Right cardiac atrium (tissue), 5 donors: ENCODE data around the gene SCTR. TPM values are rescaled to one million over a fixed set of nuclear protein-coding genes. Genes with fewer than 3 reads are reported as not detected.

Experiments used
- ATAC-seq, 2 donors: fragments of 200-7000 bp; cut with Tn5 transposase; one replicate each; pipeline versions ENCODE4 v1.8.0 to v1.9.1; 2020; ENCODE audit warnings: moderate library complexity in 2 of 2, mild to moderate bottlenecking in 1 of 2
- DNase-seq, 3 donors: peaks; one replicate each; pipeline ENCODE4 v3.0.0-alpha.2; 2020
- H3K27ac ChIP-seq: one replicate; pipeline ENCODE4 v1.5.1; 2013; ENCODE audit warnings: mild to moderate bottlenecking, low read length, control low read depth, moderate library complexity
- H3K27me3 ChIP-seq: one replicate; pipeline ENCODE4 v1.6.1; 2013; ENCODE audit not compliant: control insufficient read depth, insufficient read depth
- H3K4me1 ChIP-seq: one replicate; pipeline ENCODE4 v1.6.1; 2013; ENCODE audit warnings: low read length; ENCODE audit not compliant: control insufficient read depth, insufficient read depth
- H3K4me3 ChIP-seq: one replicate; pipeline ENCODE4 v1.5.1; 2013; ENCODE audit warnings: low read length, control low read depth
- H3K9me3 ChIP-seq: one replicate; pipeline ENCODE4 v1.6.1; 2013; ENCODE audit warnings: low read length; ENCODE audit not compliant: control insufficient read depth
- WGBS: extraction: QIAGEN DNeasy Blood & Tissue Kit; methylation state at CpG from one replicate; pipeline ENCODE4 v1.1.7; 2013; 5-methylcytosine and 5-hydroxymethylcytosine counted together
- intact Hi-C, 4 donors: fragments of 100-400 bp; cut with DNase I; formaldehyde crosslinking; loops; one replicate each; pipeline versions ENCODE4 v1.11.0 to v1.14.0; 2022 to 2023
- polyA plus RNA-seq: library from polyadenylated mRNA; stranded (reverse); fragments of 200-250 nt; gene quantifications from one replicate; pipeline ENCODE4 v1.2.3, GENCODE V29; 2013
- total RNA-seq, 4 donors: library from RNA; stranded (reverse); fragmentation: NEBNext Ultra II Directional; extraction: Animal tissue kit (Norgen Biotek cat#: 25700); gene quantifications; one replicate each; pipeline ENCODE4 v1.2.1, GENCODE V29; 2021
- donor health status: healthy with polysubstance abuse.
- donor health status: DM: no; HTN: yes; CAD: no.
- donor health status: DM: no; HTN: no; CAD: no.
- donor health status: DM: no; HTN: yes; CAD: no; lungs with severe emphysema.
- donor health status: DM: yes; HTN: yes; CAD: no.

The SCTR gene
- total and polyA plus RNA-seq, 5 donors = 0.38 to 0.50 (median 0.40) TPM; not detected in 2

- no peaks in the 10 kb centered on the region for H3K27me3 ChIP-seq
- H3K4me1 ChIP-seq = no peaks in the 10 kb centered on the region
- intact Hi-C loops = no loop called here
- whole genome bisulfite sequencing = 67% methylated on average over 4 of the region's 4 CpGs
- H3K27ac ChIP-seq = no peak overlapping the region
- ATAC-seq (peak in 1 of 2 donors; percentile 25), DNase-seq (no peak)
- H3K9me3 ChIP-seq = no peaks in the 10 kb centered on the region
- H3K4me3 ChIP-seq = no peak overlapping the region
Observed at GRCh38 chr2:119496682-119497081, 27.6 kb downstream of the SCTR start.

GRCh38 chr2:119495948-119496347, 28.3 kb downstream of the SCTR start:
- WGBS = 59% methylated on average over 2 of the region's 2 CpGs
- ATAC-seq = peak; percentile 35 to 38
- no peak for DNase-seq
- H3K27me3 ChIP-seq = no peaks in the 10 kb centered on the region
- no peaks in the 10 kb centered on the region for H3K9me3 ChIP-seq
- no peak overlapping the region for H3K27ac ChIP-seq
- intact Hi-C loops = no loop called here
- no peak overlapping the region for H3K4me3 ChIP-seq
- H3K4me1 ChIP-seq = no peaks in the 10 kb centered on the region

- DNase-seq (no peak), ATAC-seq (no peak)
- intact Hi-C loops = no loop called here
- no peaks in the 10 kb centered on the region for H3K27me3 ChIP-seq
- WGBS = 61% methylated on average over 6 of the region's 6 CpGs
- no peaks in the 10 kb centered on the region for H3K4me1 ChIP-seq
- no peak overlapping the region for H3K4me3 ChIP-seq
- no peak overlapping the region for H3K27ac ChIP-seq
- H3K9me3 ChIP-seq = no peaks in the 10 kb centered on the region
Observed at GRCh38 chr2:119494163-119494790, 30.0 kb downstream of the SCTR start.

- peak in 1 of 2 donors; percentile 48 for ATAC-seq
- peak overlapping the region; percentile 81 for H3K27ac ChIP-seq
Observed at GRCh38 chr2:119491776-119492525, 32.3 kb downstream of the SCTR start.

GRCh38 chr2:119490653-119491195, 33.6 kb downstream of the SCTR start:
- Histone ChIP-seq H3K4me1 (peaks cover 10% of the 10 kb centered on the region), H3K27me3 (no peaks in the 10 kb centered on the region), H3K4me3 (no peak overlapping the region), H3K27ac (no peak overlapping the region), H3K9me3 (no peaks in the 10 kb centered on the region)
- no peak for DNase-seq
- WGBS = 74% methylated on average over 7 of the region's 7 CpGs
- intact Hi-C loops = no loop called here
- no peak for ATAC-seq

More at GRCh38 chr2:119491776-119492525, 32.3 kb downstream of the SCTR start:
- intact Hi-C loops = no loop called here
- no peak for DNase-seq
- Histone ChIP-seq H3K4me3 (no peak overlapping the region), H3K9me3 (no peaks in the 10 kb centered on the region), H3K4me1 (peaks cover 5% of the 10 kb centered on the region), H3K27me3 (no peaks in the 10 kb centered on the region)
- WGBS = 52% methylated on average over 5 of the region's 5 CpGs

- Histone ChIP-seq H3K4me3 (no peak overlapping the region), H3K9me3 (no peaks in the 10 kb centered on the region), H3K4me1 (peaks cover 12% of the 10 kb centered on the region), H3K27ac (no peak overlapping the region), H3K27me3 (no peaks in the 10 kb centered on the region)
- intact Hi-C loops = no loop called here
- DNase-seq (no peak), ATAC-seq (no peak)
- 89% methylated on average over 8 of the region's 8 CpGs for WGBS
Observed at GRCh38 chr2:119490106-119490505, 34.2 kb downstream of the SCTR start.

GRCh38 chr2:119489232-119489952, 34.9 kb downstream of the SCTR start:
- intact Hi-C loops = no loop called here
- peaks cover 15% of the 10 kb centered on the region for H3K4me1 ChIP-seq
- 83% methylated on average over 10 of the region's 10 CpGs for WGBS
- peak overlapping the region; percentile 3 for H3K27ac ChIP-seq
- no peak for ATAC-seq
- no peaks in the 10 kb centered on the region for H3K9me3 ChIP-seq
- no peaks in the 10 kb centered on the region for H3K27me3 ChIP-seq
- H3K4me3 ChIP-seq = no peak overlapping the region
- DNase-seq = no peak

- 80% methylated on average over 24 of the region's 24 CpGs for WGBS
- DNase-seq (no peak), ATAC-seq (no peak)
- intact Hi-C loops = no loop called here
- no peaks in the 10 kb centered on the region for H3K27me3 ChIP-seq
- H3K27ac ChIP-seq = no peak overlapping the region
- H3K9me3 ChIP-seq = no peaks in the 10 kb centered on the region
- H3K4me3 ChIP-seq = no peak overlapping the region
- H3K4me1 ChIP-seq = peaks cover 15% of the 10 kb centered on the region
Observed at GRCh38 chr2:119488245-119489214, 35.8 kb downstream of the SCTR start.

GRCh38 chr2:119487434-119488244, 36.6 kb downstream of the SCTR start:
- Histone ChIP-seq H3K9me3 (no peaks in the 10 kb centered on the region), H3K27me3 (no peaks in the 10 kb centered on the region), H3K4me3 (no peak overlapping the region), H3K27ac (peak overlapping the region; percentile 69), H3K4me1 (peaks cover 22% of the 10 kb centered on the region)
- DNase-seq (no peak), ATAC-seq (no peak)
- 31% methylated on average over 9 of the region's 9 CpGs for WGBS
- intact Hi-C loops = no loop called here
